H9 (cell line): ENCODE measurements around the gene ICE1. TPM values are rescaled to one million over a fixed set of nuclear protein-coding genes. Genes with fewer than 3 reads are reported as not detected.

ENCODE experiments used
- DNase-seq: peaks from one replicate; pipeline ENCODE4 v3.0.0-alpha.2; 2017
- H2AFZ ChIP-seq: one replicate; pipeline ENCODE4 v1.6.1; 2013; ENCODE audit warnings: mild to moderate bottlenecking, low read length, control low read depth, moderate library complexity
- H2AK5ac ChIP-seq: 2 replicates; pipeline ENCODE4 v1.6.1; 2013; ENCODE audit warnings: low read length, control low read depth, mixed read lengths; ENCODE audit not compliant: insufficient read length
- H2BK120ac ChIP-seq: one replicate; pipeline ENCODE4 v1.6.1; 2013; ENCODE audit warnings: low read depth, mild to moderate bottlenecking, low read length, control low read depth, inconsistent platforms; ENCODE audit not compliant: poor library complexity, severe bottlenecking
- H2BK12ac ChIP-seq: 2 replicates; pipeline ENCODE4 v1.6.1; 2013; ENCODE audit warnings: low read length, control low read depth, mixed read lengths, low read depth; ENCODE audit not compliant: insufficient read length
- H2BK15ac ChIP-seq: 2 replicates; pipeline ENCODE4 v1.6.1; 2013; ENCODE audit warnings: low read depth, low read length, control low read depth
- H2BK20ac ChIP-seq: one replicate; pipeline ENCODE4 v1.6.1; 2013; ENCODE audit warnings: low read depth, mild to moderate bottlenecking, low read length, control low read depth, inconsistent platforms; ENCODE audit not compliant: poor library complexity, severe bottlenecking
- H2BK5ac ChIP-seq: 2 replicates; pipeline ENCODE4 v1.6.1; 2013; ENCODE audit warnings: low read length, control low read depth, mixed read lengths; ENCODE audit not compliant: insufficient read length
- H3K14ac ChIP-seq: 2 replicates; pipeline ENCODE4 v1.6.1; 2013; ENCODE audit warnings: low read length, control low read depth; ENCODE audit not compliant: insufficient read depth
- H3K18ac ChIP-seq: 2 replicates; pipeline ENCODE4 v1.6.1; 2013; ENCODE audit warnings: low read depth, mild to moderate bottlenecking, mixed read lengths, low read length, control low read depth; ENCODE audit not compliant: insufficient read length
- H3K23ac ChIP-seq: 2 replicates; pipeline ENCODE4 v1.6.1; 2013; ENCODE audit warnings: low read length, control low read depth, mixed read lengths, low read depth; ENCODE audit not compliant: insufficient read length
- H3K23me2 ChIP-seq: 2 replicates; pipeline ENCODE4 v1.6.1; 2013; ENCODE audit warnings: low read depth, mild to moderate bottlenecking, mixed read lengths, low read length, control low read depth; ENCODE audit not compliant: insufficient read length, poor library complexity, severe bottlenecking
- H3K27ac ChIP-seq: 2 replicates; pipeline ENCODE4 v1.5.1; 2013; ENCODE audit warnings: low read length, control low read depth, mixed read lengths, low read depth; ENCODE audit not compliant: insufficient read length
- H3K27me3 ChIP-seq: 2 replicates; pipeline ENCODE4 v1.6.1; 2013; ENCODE audit warnings: low read length, control low read depth, inconsistent platforms; ENCODE audit not compliant: insufficient read depth
- H3K4ac ChIP-seq: 2 replicates; pipeline ENCODE4 v1.6.1; 2013; ENCODE audit warnings: low read depth, mild to moderate bottlenecking, control low read depth, inconsistent platforms, low read length, moderate library complexity
- H3K4me1 ChIP-seq: 2 replicates; pipeline ENCODE4 v1.6.1; 2013; ENCODE audit warnings: low read length, control low read depth, inconsistent platforms; ENCODE audit not compliant: insufficient read depth
- H3K4me2 ChIP-seq: 2 replicates; pipeline ENCODE4 v1.6.1; 2013; ENCODE audit warnings: low read length, control low read depth, mixed read lengths; ENCODE audit not compliant: insufficient read length, insufficient read depth
- H3K56ac ChIP-seq: 2 replicates; pipeline ENCODE4 v1.6.1; 2013; ENCODE audit warnings: low read depth, mild to moderate bottlenecking, mixed read lengths, low read length, control low read depth; ENCODE audit not compliant: insufficient read length
- H3K79me1 ChIP-seq: 2 replicates; pipeline ENCODE4 v1.6.1; 2013; ENCODE audit warnings: low read depth, mild to moderate bottlenecking, moderate library complexity, low read length, control low read depth, inconsistent platforms; ENCODE audit not compliant: insufficient read depth, poor library complexity, severe bottlenecking
- H3K79me2 ChIP-seq: 2 replicates; pipeline ENCODE4 v1.6.1; 2013; ENCODE audit warnings: low read length, control low read depth, inconsistent platforms; ENCODE audit not compliant: insufficient read depth
- H3K9ac ChIP-seq: 2 replicates; pipeline ENCODE4 v1.6.1; 2013; ENCODE audit warnings: low read length, control low read depth, mixed read lengths; ENCODE audit not compliant: insufficient read length; ENCODE audit errors: extremely low read depth
- H3K9me3 ChIP-seq: one replicate; pipeline ENCODE4 v1.6.1; 2013; ENCODE audit warnings: low read depth, low read length, inconsistent platforms; ENCODE audit not compliant: control insufficient read depth
- H3T11ph ChIP-seq: one replicate; pipeline ENCODE4 v1.6.1; 2013; ENCODE audit warnings: mild to moderate bottlenecking, low read length, control low read depth, inconsistent platforms
- H4K20me1 ChIP-seq: one replicate; pipeline ENCODE4 v1.6.1; 2013; ENCODE audit not compliant: control insufficient read depth, insufficient read length, insufficient read depth
- H4K5ac ChIP-seq: 2 replicates; pipeline ENCODE4 v1.6.1; 2013; ENCODE audit warnings: low read depth, mild to moderate bottlenecking, mixed read lengths, low read length, control low read depth; ENCODE audit not compliant: insufficient read length
- H4K8ac ChIP-seq: replicated peaks from 2 replicates; pipeline ENCODE4 v1.6.1; 2013; ENCODE audit warnings: low read length, control low read depth, mixed read lengths, low read depth; ENCODE audit not compliant: insufficient read length
- H4K91ac ChIP-seq: 2 replicates; pipeline ENCODE4 v1.6.1; 2013; ENCODE audit warnings: low read depth, mild to moderate bottlenecking, moderate library complexity, mixed read lengths, low read length, control low read depth; ENCODE audit not compliant: insufficient read length
- H3K27ac Mint-ChIP-seq, 3 experiments: 2 replicates in 2 of 3; 3 replicates in 1 of 3; pipeline ENCODE4 v1.8.0; 2020 to 2021; ENCODE audit warnings: mixed read lengths in 3 of 3, mild to moderate bottlenecking in 1 of 3, moderate library complexity in 1 of 3
- H3K27me3 Mint-ChIP-seq: 2 replicates; pipeline ENCODE4 v1.8.0; 2021; ENCODE audit warnings: low read depth, mild to moderate bottlenecking, moderate library complexity, mixed read lengths
- H3K36me3 Mint-ChIP-seq, 3 experiments: 2 replicates in 2 of 3; 3 replicates in 1 of 3; pipeline ENCODE4 v1.8.0; 2020 to 2021; ENCODE audit warnings: low read depth in 3 of 3, mixed read lengths in 3 of 3; ENCODE audit not compliant: insufficient read depth in 1 of 3
- H3K4me1 Mint-ChIP-seq, 2 experiments: 2 replicates each; pipeline ENCODE4 v1.8.0; 2020; ENCODE audit warnings: mixed read lengths in 2 of 2
- H3K4me3 Mint-ChIP-seq, 2 experiments: 2 replicates in 1 of 2; 3 replicates in 1 of 2; pipeline ENCODE4 v1.8.0; 2020 to 2021; ENCODE audit warnings: mild to moderate bottlenecking in 2 of 2, mixed read lengths in 2 of 2, moderate library complexity in 1 of 2
- H3K9me3 Mint-ChIP-seq, 2 experiments: 2 replicates in 1 of 2; 3 replicates in 1 of 2; pipeline ENCODE4 v1.8.0; 2020; ENCODE audit warnings: mild to moderate bottlenecking in 2 of 2, mixed read lengths in 2 of 2, moderate library complexity in 1 of 2
- CTCF ChIP-seq: fragments of 200-600 bp; sonication (generic); conservative IDR thresholded peaks from 3 replicates; pipeline ENCODE4 v1.8.0; 2021; ENCODE audit warnings: antibody characterized with exemption, mild to moderate bottlenecking
- WGBS: extraction: QIAGEN DNeasy Blood & Tissue Kit; methylation state at CpG from one replicate; pipeline ENCODE4 v1.1.7; 2013; ENCODE audit warnings: missing lambda C conversion rate, low lambda C conversion rate, mixed read lengths; ENCODE audit not compliant: insufficient read length; ENCODE audit errors: extremely low coverage; 5-methylcytosine and 5-hydroxymethylcytosine counted together
- total RNA-seq: library from RNA; stranded (reverse); gene quantifications from 2 replicates; pipeline ENCODE4 v1.2.1, GENCODE V29; 2021

Gene ICE1
- total RNA-seq, 1 experiment from 2014 or later = 45.1 TPM

- Histone ChIP-seq H3K79me1 (no peaks in the 10 kb centered on the region), H3K79me2 (no peaks in the 10 kb centered on the region), H3K23ac (no peak overlapping the region), H3K27me3 (no peaks in the 10 kb centered on the region), H3K9me3 (no peaks in the 10 kb centered on the region), H2BK15ac (no peak overlapping the region), H3K18ac (no peak overlapping the region), H3K4me1 (peaks cover 6% of the 10 kb centered on the region; the same call in 1 of the 2 replicates), H4K8ac (no peak overlapping the region), H2AFZ (no peak overlapping the region), H4K5ac (no peak overlapping the region), H2BK120ac (no peak overlapping the region), H2AK5ac (no peak overlapping the region), H2BK5ac (no peak overlapping the region), H3K4me2 (no peak overlapping the region), H3K4ac (no peak overlapping the region), H4K91ac (no peak overlapping the region), H3K14ac (no peak overlapping the region), H3K56ac (no peak overlapping the region), H3T11ph (no peak overlapping the region), H2BK20ac (no peak overlapping the region), H2BK12ac (no peak overlapping the region), H3K9ac (no peak overlapping the region), H3K27ac (no peak overlapping the region), H4K20me1 (no peaks in the 10 kb centered on the region), H3K23me2 (peaks cover 6% of the 10 kb centered on the region)
- DNase-seq = no peak
- Mint-ChIP-seq H3K9me3 (peaks cover under 1 to 2% of the 10 kb centered on the region in 2 experiments; a peak in 3 of 5 replicates), H3K4me1 (peaks cover 21 to 27% of the 10 kb centered on the region in 2 experiments), H3K27me3 (no peaks in the 10 kb centered on the region), H3K36me3 (peaks cover 0 to 5% (median 1%) of the 10 kb centered on the region in 3 experiments; a peak in 4 of 7 replicates), H3K4me3 (no peak overlapping the region), H3K27ac (no peak overlapping the region)
- no peak for TF ChIP-seq CTCF
- no CpG with 5 or more reads among the region's 2 CpGs for WGBS
Measured at GRCh38 chr5:5416733-5417132, 5.7 kb upstream of the ICE1 start.
